Body of pancreas (tissue), 4 donors: ENCODE results near the gene RAD51B. TPM values are rescaled to one million over a fixed set of nuclear protein-coding genes. Genes with fewer than 3 reads are reported as not detected.
A peak's percentile ranks its signal among the peaks of the same experiment; 100 is the strongest.

Experiments
- ATAC-seq: fragments of 150-250 bp; one replicate; pipeline ENCODE4 v1.9.1; 2016
- DNase-seq, 4 donors: peaks; one replicate each; pipeline ENCODE4 v3.0.0-alpha.2; 2019
- H3K27ac ChIP-seq, 4 donors: fragments of 200-600 bp; sonication (generic); 1 replicate in 3 of 4; 2 replicates in 1 of 4; pipeline versions ENCODE4 v1.5.1 to v1.6.1; 2016 to 2019; ENCODE audit warnings: mild to moderate bottlenecking in 1 of 4, mixed read lengths in 1 of 4, moderate library complexity in 1 of 4
- H3K27me3 ChIP-seq, 2 donors: fragments of 200-600 bp; sonication (generic); one replicate each; pipeline ENCODE4 v1.6.0; 2016; ENCODE audit warnings: mild to moderate bottlenecking in 1 of 2
- H3K36me3 ChIP-seq, 2 donors: fragments of 200-600 bp; sonication (generic); replicated peaks in 1 of 2; 2 replicates each; pipeline ENCODE4 v1.5.1; 2016; ENCODE audit warnings: low read depth in 2 of 2; ENCODE audit not compliant: insufficient read depth in 1 of 2
- H3K4me1 ChIP-seq: fragments of 200-600 bp; sonication (generic); one replicate; pipeline ENCODE4 v1.6.0; 2016
- H3K4me3 ChIP-seq, 2 donors: fragments of 200-600 bp; sonication (generic); 1 replicate in 1 of 2; 2 replicates in 1 of 2; pipeline ENCODE4 v1.5.1; 2016 to 2019
- H3K9me3 ChIP-seq, 3 donors: fragments of 200-600 bp; sonication (generic); 1 replicate in 2 of 3; 2 replicates in 1 of 3; pipeline ENCODE4 v1.5.1; 2016
- POLR2A ChIP-seq, 3 donors: fragments of 450-650 bp; IDR thresholded peaks; one replicate each; pipeline ENCODE4 v1.6.1; 2016; ENCODE audit warnings: antibody characterized with exemption in 3 of 3, mild to moderate bottlenecking in 2 of 3
- WGBS, 2 donors: methylation state at CpG; one replicate each; pipeline ENCODE4 v1.1.5; 2017; 5-methylcytosine and 5-hydroxymethylcytosine counted together
- intact Hi-C: fragments of 100-400 bp; cut with DNase I; formaldehyde crosslinking; loops from one replicate; pipeline ENCODE4 v1.15.1; 2023
- total RNA-seq, 2 donors: library from RNA; depleted of rRNA; stranded (reverse); fragments of >200 nt; gene quantifications; one replicate each; pipeline ENCODE4 v1.1.0, GENCODE V29; 2016
- TF ChIP-seq, protein P1 (sequence below), 7 experiments: fragments of 450-650 bp in 4 of 7; fragments of 200-600 bp in 3 of 7; sonication (generic) in 3 of 7; IDR thresholded peaks; one replicate each; pipeline ENCODE4 v1.5.1; 2016 to 2019; ENCODE audit warnings: antibody characterized with exemption in 7 of 7

RAD51B gene
- total RNA-seq, 2 donors from 2014 or later = 12.2 to 29.6 TPM

GRCh38 chr14:68243450-68244010 lies 424.0 kb downstream of the RAD51B start:
- ATAC-seq = no peak
- Histone ChIP-seq H3K27me3 (no peaks in the 10 kb centered on the region), H3K27ac (peak overlapping the region in 1 of 4 donors; percentile 83), H3K4me3 (no peak overlapping the region), H3K4me1 (peaks cover 86% of the 10 kb centered on the region), H3K9me3 (no peaks in the 10 kb centered on the region), H3K36me3 (no peaks in the 10 kb centered on the region)
- TF ChIP-seq, protein P1, sequence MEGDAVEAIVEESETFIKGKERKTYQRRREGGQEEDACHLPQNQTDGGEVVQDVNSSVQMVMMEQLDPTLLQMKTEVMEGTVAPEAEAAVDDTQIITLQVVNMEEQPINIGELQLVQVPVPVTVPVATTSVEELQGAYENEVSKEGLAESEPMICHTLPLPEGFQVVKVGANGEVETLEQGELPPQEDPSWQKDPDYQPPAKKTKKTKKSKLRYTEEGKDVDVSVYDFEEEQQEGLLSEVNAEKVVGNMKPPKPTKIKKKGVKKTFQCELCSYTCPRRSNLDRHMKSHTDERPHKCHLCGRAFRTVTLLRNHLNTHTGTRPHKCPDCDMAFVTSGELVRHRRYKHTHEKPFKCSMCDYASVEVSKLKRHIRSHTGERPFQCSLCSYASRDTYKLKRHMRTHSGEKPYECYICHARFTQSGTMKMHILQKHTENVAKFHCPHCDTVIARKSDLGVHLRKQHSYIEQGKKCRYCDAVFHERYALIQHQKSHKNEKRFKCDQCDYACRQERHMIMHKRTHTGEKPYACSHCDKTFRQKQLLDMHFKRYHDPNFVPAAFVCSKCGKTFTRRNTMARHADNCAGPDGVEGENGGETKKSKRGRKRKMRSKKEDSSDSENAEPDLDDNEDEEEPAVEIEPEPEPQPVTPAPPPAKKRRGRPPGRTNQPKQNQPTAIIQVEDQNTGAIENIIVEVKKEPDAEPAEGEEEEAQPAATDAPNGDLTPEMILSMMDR (IDR thresholded peaks at IDR 0.05) = no peak
- no peak for TF ChIP-seq POLR2A (IDR thresholded peaks at IDR 0.05)
- no peak for DNase-seq
- intact Hi-C loops = no loop called here
- WGBS, 2 donors = 68 to 69% methylated on average over 3 of the region's 3 CpGs

GRCh38 chr14:68244262-68244980 lies 424.8 kb downstream of the RAD51B start:
- Histone ChIP-seq H3K36me3 (no peaks in the 10 kb centered on the region), H3K27ac (peak overlapping the region in 2 of 4 donors; percentile 83), H3K9me3 (no peaks in the 10 kb centered on the region), H3K4me3 (no peak overlapping the region), H3K4me1 (peaks cover 84% of the 10 kb centered on the region), H3K27me3 (no peaks in the 10 kb centered on the region)
- 52 to 88% methylated on average over 3 to 4 of the region's 4 CpGs for WGBS, 2 donors
- intact Hi-C loops = no loop called here
- DNase-seq = no peak
- TF ChIP-seq POLR2A (IDR thresholded peaks at IDR 0.05) = no peak
- TF ChIP-seq, protein P1 (IDR thresholded peaks at IDR 0.05) = no peak
- ATAC-seq = no peak

DNA sequence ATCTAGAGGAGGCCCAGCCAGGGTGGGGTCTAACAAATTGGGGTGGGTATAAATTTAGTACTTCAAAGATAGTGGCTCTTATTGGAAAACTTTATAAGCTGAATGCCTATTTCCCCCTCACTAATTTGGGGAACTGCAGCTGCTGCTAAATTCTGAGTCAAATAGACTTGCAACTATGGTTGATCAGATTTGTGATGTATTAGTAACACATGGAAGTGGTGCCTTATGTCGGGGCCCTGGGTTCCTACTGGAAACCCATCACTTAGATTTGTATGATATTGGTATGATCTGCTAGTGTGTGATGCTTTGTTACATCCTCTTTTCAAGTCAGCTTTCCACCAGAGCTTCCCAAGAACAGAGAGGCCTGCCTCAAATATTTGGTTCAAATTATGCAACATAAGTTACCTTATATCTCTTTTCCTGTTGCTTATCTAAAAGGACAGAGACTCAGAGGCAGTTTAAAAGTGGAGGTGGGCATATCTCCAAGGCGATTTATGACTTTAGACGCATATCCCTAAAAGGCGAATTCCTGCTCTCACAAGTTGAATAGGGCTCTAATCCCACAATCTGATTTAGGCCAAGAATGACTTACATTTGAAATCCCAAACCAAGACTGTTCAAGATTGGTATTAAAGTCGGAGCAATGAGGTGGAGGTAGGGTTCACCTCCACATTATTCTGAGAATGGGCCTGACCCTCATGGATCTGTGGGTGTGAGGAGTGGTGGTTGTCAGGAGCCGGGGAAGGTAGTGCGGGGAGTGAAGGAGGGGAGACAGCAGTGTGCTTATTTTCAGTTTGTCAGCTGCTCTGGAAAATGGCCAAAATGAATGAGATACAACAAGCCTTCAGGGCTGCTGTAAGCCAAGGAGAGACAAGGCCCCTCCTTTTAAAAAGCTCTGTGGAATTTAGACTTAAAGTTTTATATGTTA lies 425.8 kb downstream of the RAD51B start:
- H3K36me3 ChIP-seq = no peaks in the 10 kb centered on the region
- ATAC-seq (no peak), DNase-seq (peak in 3 of 4 donors; percentile 20 to 31 (median 20))
- H3K27me3 ChIP-seq = no peaks in the 10 kb centered on the region
- intact Hi-C loops = no loop called here
- no peak overlapping the region for H3K4me3 ChIP-seq
- TF ChIP-seq, protein P1 (IDR thresholded peaks at IDR 0.05) = no peak
- no peak for TF ChIP-seq POLR2A (IDR thresholded peaks at IDR 0.05)
- peak overlapping the region; percentile 57 to 83 (median 71) for H3K27ac ChIP-seq
- H3K4me1 ChIP-seq = peaks cover 81% of the 10 kb centered on the region
- 41 to 60% methylated on average over 7 of the region's 7 CpGs for WGBS, 2 donors
- H3K9me3 ChIP-seq = no peaks in the 10 kb centered on the region

DNA sequence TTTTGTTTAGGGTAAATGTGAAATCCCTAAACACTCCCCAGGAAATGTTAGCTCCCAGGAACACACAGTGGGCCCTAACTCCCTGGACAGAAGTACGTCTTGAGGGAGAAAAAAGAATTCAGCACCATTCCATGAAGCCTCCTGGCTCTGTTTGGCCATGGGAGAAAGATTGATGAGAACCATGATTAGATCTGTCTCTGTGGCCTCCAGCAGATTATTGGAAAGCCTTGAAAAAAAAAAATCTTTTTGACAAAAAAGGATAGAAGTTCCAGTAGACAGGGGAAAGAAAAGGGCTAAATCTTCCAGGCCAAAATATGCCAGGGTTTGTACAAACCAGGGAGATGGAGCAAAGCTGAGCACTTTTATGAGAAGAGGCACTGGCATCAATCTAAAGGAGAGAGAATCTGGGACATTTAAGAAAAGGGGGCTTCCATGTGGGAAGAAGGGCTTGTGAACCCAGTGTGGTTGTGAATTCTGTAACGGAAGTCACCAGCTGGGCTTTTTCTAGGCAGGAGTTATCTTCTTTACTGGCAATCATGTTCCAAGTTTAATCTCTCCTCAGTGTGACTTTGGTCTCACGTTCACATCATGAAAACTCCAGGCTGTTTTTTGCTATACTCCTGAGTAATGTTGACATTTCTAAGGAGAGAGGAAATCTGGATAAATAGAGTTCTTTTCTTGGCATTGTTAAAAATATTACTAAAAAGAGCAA lies 426.7 kb downstream of the RAD51B start:
- Histone ChIP-seq H3K4me1 (peaks cover 78% of the 10 kb centered on the region), H3K36me3 (no peaks in the 10 kb centered on the region), H3K4me3 (no peak overlapping the region), H3K27ac (peak overlapping the region; percentile 57 to 83 (median 71)), H3K27me3 (no peaks in the 10 kb centered on the region), H3K9me3 (no peaks in the 10 kb centered on the region)
- 24 to 35% methylated on average over 3 of the region's 3 CpGs for WGBS, 2 donors
- peak; percentile 73 for ATAC-seq
- DNase-seq = peak; percentile 18 to 41 (median 28)
- TF ChIP-seq POLR2A (IDR thresholded peaks at IDR 0.05) = no peak
- TF ChIP-seq, protein P1 (IDR thresholded peaks at IDR 0.05) = no peak
- intact Hi-C loops = no loop called here
